Endodermal cell (in vitro differentiated cells): ENCODE measurements around the gene ST7. TPM values are rescaled to one million over a fixed set of nuclear protein-coding genes. Genes with fewer than 3 reads are reported as not detected.
A peak's percentile ranks its signal among the peaks of the same experiment; 100 is the strongest.

ENCODE experiments used
- DNase-seq: peaks from one replicate; pipeline ENCODE4 v3.0.0-alpha.2; 2017
- H3K27ac ChIP-seq: 2 replicates; pipeline ENCODE4 v1.5.1; 2013; ENCODE audit warnings: mild to moderate bottlenecking, low read depth, low read length, moderate library complexity
- H3K27me3 ChIP-seq: 2 replicates; pipeline ENCODE4 v1.6.1; 2013; ENCODE audit warnings: mild to moderate bottlenecking, low read length, moderate library complexity; ENCODE audit not compliant: insufficient read depth, control insufficient read depth, poor library complexity, severe bottlenecking
- H3K36me3 ChIP-seq: 2 replicates; pipeline ENCODE4 v1.7.0; 2013; ENCODE audit warnings: mild to moderate bottlenecking, low read length, moderate library complexity; ENCODE audit not compliant: control insufficient read depth, insufficient read depth
- H3K4me1 ChIP-seq: one replicate; pipeline ENCODE4 v1.7.0; 2013; ENCODE audit warnings: low read length; ENCODE audit not compliant: control insufficient read depth, insufficient read depth
- H3K4me3 ChIP-seq: 2 replicates; pipeline ENCODE4 v1.5.1; 2013; ENCODE audit warnings: mild to moderate bottlenecking, low read length, moderate library complexity
- H3K9ac ChIP-seq: 2 replicates; pipeline ENCODE4 v1.6.1; 2013; ENCODE audit warnings: mild to moderate bottlenecking, low read length, moderate library complexity; ENCODE audit not compliant: poor library complexity, severe bottlenecking; ENCODE audit errors: extremely low read depth
- H3K9me3 ChIP-seq: 2 replicates; pipeline ENCODE4 v1.6.1; 2013; ENCODE audit warnings: mild to moderate bottlenecking, low read length, moderate library complexity; ENCODE audit not compliant: control insufficient read depth
- H3K27ac Mint-ChIP-seq: 2 replicates; pipeline ENCODE4 v1.8.0; 2020; ENCODE audit warnings: mixed read lengths
- H3K27me3 Mint-ChIP-seq: 2 replicates; pipeline ENCODE4 v1.8.0; 2021; ENCODE audit warnings: mild to moderate bottlenecking, mixed read lengths; ENCODE audit not compliant: insufficient read depth
- H3K36me3 Mint-ChIP-seq: 2 replicates; pipeline ENCODE4 v1.8.0; 2020; ENCODE audit warnings: low read depth, mixed read lengths
- H3K4me1 Mint-ChIP-seq: 2 replicates; pipeline ENCODE4 v1.8.0; 2020; ENCODE audit warnings: mixed read lengths
- H3K4me3 Mint-ChIP-seq: 2 replicates; pipeline ENCODE4 v1.8.0; 2020; ENCODE audit warnings: mild to moderate bottlenecking, moderate library complexity, mixed read lengths
- H3K9me3 Mint-ChIP-seq: 2 replicates; pipeline ENCODE4 v1.8.0; 2020; ENCODE audit warnings: mild to moderate bottlenecking, mixed read lengths
- WGBS, 2 experiments: methylation state at CpG; one replicate each; pipeline versions ENCODE4 v1.1.5 to v1.1.7; 2013; ENCODE audit warnings: missing lambda C conversion rate in 2 of 2, mixed read lengths in 1 of 2; ENCODE audit not compliant: insufficient coverage in 1 of 2, insufficient read length in 1 of 2; 5-methylcytosine and 5-hydroxymethylcytosine counted together
- total RNA-seq, 2 donors: library from RNA; stranded (reverse); fragmentation: NEBNext Ultra II Directional in 1 of 2; extraction: Animal tissue kit (Norgen Biotek cat#: 25700) in 1 of 2; gene quantifications; 2 replicates in 1 of 2; 3 replicates in 1 of 2; pipeline ENCODE4 v1.2.1, GENCODE V29; 2021
- TF ChIP-seq, protein P1 (sequence below): fragments of 200-600 bp; sonication (generic); conservative IDR thresholded peaks from 2 replicates; pipeline ENCODE4 v1.5.0; 2021; ENCODE audit warnings: antibody characterized with exemption, mild to moderate bottlenecking

The ST7 gene
- total RNA-seq, 2 donors from 2014 or later, result 6.4 to 8.9 TPM

DNA sequence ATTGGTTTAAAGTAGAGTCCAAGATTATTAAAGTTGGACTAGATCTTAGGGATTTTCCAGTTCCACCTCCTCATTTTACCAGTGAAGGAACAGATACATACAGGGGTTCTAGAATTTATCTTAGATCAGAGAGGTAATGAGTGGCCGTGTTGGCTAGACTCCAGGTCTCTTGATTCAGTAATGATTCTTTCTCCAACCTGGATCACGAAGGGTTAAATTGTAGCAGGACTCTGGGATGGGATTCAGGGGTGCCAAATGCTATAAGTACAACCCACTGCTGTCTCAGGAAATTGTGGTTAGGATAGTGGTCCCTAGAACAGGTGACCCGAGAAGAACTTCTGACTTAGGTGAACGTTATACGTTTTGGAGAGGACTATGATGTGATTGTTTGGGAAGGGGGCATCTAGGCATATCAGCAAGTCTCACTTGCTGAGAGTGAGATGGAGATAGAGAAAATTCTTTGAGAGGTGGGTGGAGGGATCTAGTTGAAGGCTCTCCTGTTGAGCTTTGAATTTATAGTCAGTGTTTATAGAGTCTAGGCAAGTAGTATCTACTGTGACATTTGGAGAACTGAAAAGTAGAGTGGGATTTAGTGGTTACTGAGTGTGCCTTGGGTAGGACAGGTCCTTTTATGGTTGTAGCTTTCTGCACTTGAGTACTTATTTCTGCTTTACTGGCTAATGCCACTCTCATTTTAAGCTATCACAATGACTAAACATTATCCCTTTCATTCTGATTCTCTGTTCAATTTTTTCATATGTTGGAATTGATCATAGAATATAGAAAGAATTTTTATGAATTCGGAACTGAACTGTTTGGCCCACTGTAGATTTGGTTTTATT lies 58.3 kb downstream of the ST7 start:
- Histone ChIP-seq H3K27ac (no peak overlapping the region), H3K4me1 (peaks cover 5% of the 10 kb centered on the region), H3K4me3 (no peak overlapping the region), H3K9me3 (no peaks in the 10 kb centered on the region), H3K27me3 (peaks cover 92% of the 10 kb centered on the region), H3K9ac (no peak overlapping the region), H3K36me3 (no peaks in the 10 kb centered on the region)
- peaks cover 43% of the 10 kb centered on the region for H3K27me3 Mint-ChIP-seq
- TF ChIP-seq, protein P1, sequence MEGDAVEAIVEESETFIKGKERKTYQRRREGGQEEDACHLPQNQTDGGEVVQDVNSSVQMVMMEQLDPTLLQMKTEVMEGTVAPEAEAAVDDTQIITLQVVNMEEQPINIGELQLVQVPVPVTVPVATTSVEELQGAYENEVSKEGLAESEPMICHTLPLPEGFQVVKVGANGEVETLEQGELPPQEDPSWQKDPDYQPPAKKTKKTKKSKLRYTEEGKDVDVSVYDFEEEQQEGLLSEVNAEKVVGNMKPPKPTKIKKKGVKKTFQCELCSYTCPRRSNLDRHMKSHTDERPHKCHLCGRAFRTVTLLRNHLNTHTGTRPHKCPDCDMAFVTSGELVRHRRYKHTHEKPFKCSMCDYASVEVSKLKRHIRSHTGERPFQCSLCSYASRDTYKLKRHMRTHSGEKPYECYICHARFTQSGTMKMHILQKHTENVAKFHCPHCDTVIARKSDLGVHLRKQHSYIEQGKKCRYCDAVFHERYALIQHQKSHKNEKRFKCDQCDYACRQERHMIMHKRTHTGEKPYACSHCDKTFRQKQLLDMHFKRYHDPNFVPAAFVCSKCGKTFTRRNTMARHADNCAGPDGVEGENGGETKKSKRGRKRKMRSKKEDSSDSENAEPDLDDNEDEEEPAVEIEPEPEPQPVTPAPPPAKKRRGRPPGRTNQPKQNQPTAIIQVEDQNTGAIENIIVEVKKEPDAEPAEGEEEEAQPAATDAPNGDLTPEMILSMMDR, result no peak
- no peak for DNase-seq
- no peaks in the 10 kb centered on the region for H3K36me3 Mint-ChIP-seq
- peaks cover 36% of the 10 kb centered on the region for H3K4me1 Mint-ChIP-seq
- 77 to 100% methylated on average over 3 to 6 of the region's 6 CpGs for WGBS, 2 experiments
- peak overlapping the region; percentile 14 for H3K27ac Mint-ChIP-seq
- no peaks in the 10 kb centered on the region for H3K9me3 Mint-ChIP-seq
- no peak overlapping the region for H3K4me3 Mint-ChIP-seq

DNA sequence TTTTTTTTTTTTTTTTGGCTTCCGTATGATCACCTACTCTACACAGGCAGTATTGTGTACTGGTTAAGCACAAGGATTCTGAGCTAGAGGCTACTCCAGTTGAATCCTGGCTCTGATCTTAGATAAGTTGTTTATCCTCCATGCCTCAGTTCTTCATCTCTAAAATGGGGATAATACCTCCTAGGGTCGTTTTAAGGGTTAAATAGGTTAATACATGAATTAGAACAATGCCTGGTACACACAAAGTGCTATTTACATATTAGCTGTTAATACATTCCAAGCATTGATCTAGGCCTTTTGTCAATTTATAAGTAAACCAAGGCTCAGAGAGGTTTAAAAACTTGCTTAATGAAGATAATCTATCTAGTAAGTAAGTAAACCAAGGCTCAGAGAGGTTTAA lies 59.0 kb downstream of the ST7 start:
- H3K4me3 Mint-ChIP-seq, result no peak overlapping the region
- WGBS, 2 experiments, result 88% methylated on average over 1 of the region's 2 CpGs; no CpG with 5 or more reads in 1 of the 2 experiments
- H3K27me3 Mint-ChIP-seq, result peaks cover 47% of the 10 kb centered on the region
- DNase-seq, result no peak
- H3K27ac ChIP-seq, result no peak overlapping the region
- no peaks in the 10 kb centered on the region for H3K36me3 Mint-ChIP-seq
- H3K27me3 ChIP-seq, result peaks cover 92% of the 10 kb centered on the region
- peaks cover 30% of the 10 kb centered on the region for H3K4me1 Mint-ChIP-seq
- no peaks in the 10 kb centered on the region for H3K9me3 ChIP-seq
- no peaks in the 10 kb centered on the region for H3K36me3 ChIP-seq
- H3K4me3 ChIP-seq, result no peak overlapping the region
- H3K9ac ChIP-seq, result no peak overlapping the region
- no peaks in the 10 kb centered on the region for H3K9me3 Mint-ChIP-seq
- no peak overlapping the region for H3K27ac Mint-ChIP-seq
- peaks cover 5% of the 10 kb centered on the region for H3K4me1 ChIP-seq
- TF ChIP-seq, protein P1, result no peak

DNA sequence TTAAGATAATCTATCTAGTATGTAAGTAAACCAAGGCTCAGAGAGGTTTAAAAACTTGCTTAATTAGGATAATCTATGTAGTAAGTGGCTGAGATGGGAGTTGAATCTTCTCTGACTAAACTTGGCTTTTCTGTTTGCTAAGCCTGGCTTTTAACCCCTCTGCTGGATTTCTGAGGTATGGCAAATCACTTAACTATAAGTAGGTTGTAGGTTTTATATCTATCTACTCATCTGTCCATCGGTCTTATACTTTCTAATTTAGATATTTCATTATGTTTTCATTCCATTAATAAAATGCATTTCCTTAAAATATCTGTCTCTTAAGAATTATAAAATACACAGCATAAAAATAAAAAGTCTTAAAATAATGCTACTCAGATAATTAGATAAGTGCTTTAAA lies 59.4 kb downstream of the ST7 start:
- TF ChIP-seq, protein P1, result peak; percentile 73
- H3K9me3 Mint-ChIP-seq, result no peaks in the 10 kb centered on the region
- Histone ChIP-seq H3K27me3 (peaks cover 92% of the 10 kb centered on the region), H3K9me3 (no peaks in the 10 kb centered on the region), H3K4me1 (peaks cover 5% of the 10 kb centered on the region), H3K27ac (no peak overlapping the region), H3K9ac (no peak overlapping the region), H3K4me3 (no peak overlapping the region), H3K36me3 (no peaks in the 10 kb centered on the region)
- peaks cover 27% of the 10 kb centered on the region for H3K4me1 Mint-ChIP-seq
- peaks cover 49% of the 10 kb centered on the region for H3K27me3 Mint-ChIP-seq
- DNase-seq, result no peak
- H3K27ac Mint-ChIP-seq, result no peak overlapping the region
- no CpG with 5 or more reads among the region's 1 CpG for WGBS, 2 experiments
- H3K4me3 Mint-ChIP-seq, result no peak overlapping the region
- H3K36me3 Mint-ChIP-seq, result no peaks in the 10 kb centered on the region
